Parathyroid adenoma (tissue), 2 donors: Measurements from ENCODE around the gene IQGAP3.

ENCODE experiments used
- H2AFZ ChIP-seq: fragments of 300-600 bp; sonication (generic); one replicate; pipeline ENCODE4 v1.7.0; 2017; ENCODE audit warnings: antibody characterized with exemption, mild to moderate bottlenecking
- H3K27ac ChIP-seq: fragments of 300-600 bp; sonication (generic); one replicate; pipeline ENCODE4 v1.7.0; 2017
- H3K27me3 ChIP-seq: fragments of 300-600 bp; sonication (generic); one replicate; pipeline ENCODE4 v1.7.0; 2017; ENCODE audit warnings: low read length; ENCODE audit not compliant: control insufficient read depth, insufficient read depth
- H3K36me3 ChIP-seq: fragments of 300-600 bp; sonication (generic); one replicate; pipeline ENCODE4 v1.7.0; 2017; ENCODE audit warnings: low read length; ENCODE audit not compliant: control insufficient read depth, insufficient read depth
- H3K4me1 ChIP-seq: fragments of 300-600 bp; sonication (generic); one replicate; pipeline ENCODE4 v1.7.0; 2017; ENCODE audit warnings: control low read depth
- H3K4me2 ChIP-seq: fragments of 300-600 bp; sonication (generic); one replicate; pipeline ENCODE4 v1.7.0; 2017; ENCODE audit warnings: low read length
- H3K4me3 ChIP-seq: fragments of 300-600 bp; sonication (generic); one replicate; pipeline ENCODE4 v1.7.0; 2017; ENCODE audit warnings: low read depth, low read length
- H3K79me2 ChIP-seq: fragments of 300-600 bp; sonication (generic); one replicate; pipeline ENCODE4 v1.7.0; 2017; ENCODE audit warnings: control low read depth
- H3K9ac ChIP-seq: fragments of 300-600 bp; sonication (generic); one replicate; pipeline ENCODE4 v1.7.0; 2017; ENCODE audit warnings: mild to moderate bottlenecking
- H3K9me3 ChIP-seq: fragments of 300-600 bp; sonication (generic); one replicate; pipeline ENCODE4 v1.7.0; 2017; ENCODE audit warnings: low read length; ENCODE audit not compliant: control insufficient read depth
- CTCF ChIP-seq: fragments of 300-600 bp; sonication (generic); IDR thresholded peaks from one replicate; pipeline ENCODE4 v1.7.0; 2017; ENCODE audit warnings: antibody characterized with exemption, mild to moderate bottlenecking
- donor health status: primary hyperparathyroidism.

Gene IQGAP3

GRCh38 chr1:156475568-156476500 is 96.5 kb downstream of the IQGAP3 start:
- Histone ChIP-seq H3K9me3 (no peaks in the 10 kb centered on the region), H3K36me3 (no peaks in the 10 kb centered on the region), H2AFZ (no peak overlapping the region), H3K4me3 (no peak overlapping the region), H3K27me3 (no peaks in the 10 kb centered on the region), H3K27ac (no peak overlapping the region), H3K4me2 (no peak overlapping the region), H3K9ac (no peak overlapping the region), H3K4me1 (peaks cover under 1% of the 10 kb centered on the region), H3K79me2 (peaks cover 23% of the 10 kb centered on the region)
- TF ChIP-seq CTCF, result no peak
